GM06990 (cell line): ENCODE measurements around the gene CAB39L.

Source experiments
- DNase-seq: peaks from one replicate; pipeline ENCODE4 v3.0.0-alpha.2; 2011; ENCODE audit not compliant: insufficient read length; ENCODE audit errors: extremely low read depth
- H3K27me3 ChIP-seq: replicated peaks from 2 replicates; pipeline ENCODE4 v1.6.0; 2011; ENCODE audit warnings: low read length; ENCODE audit not compliant: control insufficient read depth, insufficient read depth
- H3K36me3 ChIP-seq: 2 replicates; pipeline ENCODE4 v1.5.1; 2011; ENCODE audit warnings: low read length; ENCODE audit not compliant: control insufficient read depth, insufficient read depth
- H3K4me3 ChIP-seq: replicated peaks from 2 replicates; pipeline ENCODE4 v1.5.1; 2011; ENCODE audit warnings: low read depth, mild to moderate bottlenecking, control low read depth, low read length
- CTCF ChIP-seq: IDR thresholded peaks from 2 replicates; pipeline ENCODE4 v1.5.1; 2011; ENCODE audit warnings: low read length, control low read depth, mild to moderate bottlenecking, inconsistent platforms; ENCODE audit not compliant: insufficient read depth, poor library complexity, severe bottlenecking

Gene CAB39L

GRCh38 chr13:49409008-49409407, 34.9 kb downstream of the CAB39L start:
- Histone ChIP-seq H3K36me3 (no peaks in the 10 kb centered on the region), H3K4me3 (no peak overlapping the region), H3K27me3 (no peaks in the 10 kb centered on the region)
- no peak for TF ChIP-seq CTCF
- DNase-seq, result no peak

- Histone ChIP-seq H3K36me3 (no peaks in the 10 kb centered on the region), H3K4me3 (no peak overlapping the region), H3K27me3 (no peaks in the 10 kb centered on the region)
- DNase-seq, result no peak
- TF ChIP-seq CTCF, result no peak
These were observed 35.9 kb downstream of the CAB39L start for GRCh38 chr13:49407936-49408335.

GRCh38 chr13:49407068-49407467, 36.8 kb downstream of the CAB39L start:
- Histone ChIP-seq H3K36me3 (no peaks in the 10 kb centered on the region), H3K4me3 (no peak overlapping the region), H3K27me3 (no peaks in the 10 kb centered on the region)
- no peak for TF ChIP-seq CTCF
- DNase-seq, result no peak

- Histone ChIP-seq H3K27me3 (no peaks in the 10 kb centered on the region), H3K36me3 (no peaks in the 10 kb centered on the region), H3K4me3 (no peak overlapping the region)
- TF ChIP-seq CTCF, result no peak
- DNase-seq, result no peak
These were observed 39.2 kb downstream of the CAB39L start for GRCh38 chr13:49404703-49405020.

GRCh38 chr13:49403996-49404702, 39.7 kb downstream of the CAB39L start:
- DNase-seq, result no peak
- no peak overlapping the region for H3K4me3 ChIP-seq
- no peak for TF ChIP-seq CTCF
- H3K27me3 ChIP-seq, result no peaks in the 10 kb centered on the region
- no peaks in the 10 kb centered on the region for H3K36me3 ChIP-seq
